ENCODE measurements around the gene SUN2. TPM values are rescaled to one million over a fixed set of nuclear protein-coding genes. Genes with fewer than 3 reads are reported as not detected.

Gene SUN2
- total RNA-seq, 1 experiment from 2014 or later: 45.1 TPM

DNA sequence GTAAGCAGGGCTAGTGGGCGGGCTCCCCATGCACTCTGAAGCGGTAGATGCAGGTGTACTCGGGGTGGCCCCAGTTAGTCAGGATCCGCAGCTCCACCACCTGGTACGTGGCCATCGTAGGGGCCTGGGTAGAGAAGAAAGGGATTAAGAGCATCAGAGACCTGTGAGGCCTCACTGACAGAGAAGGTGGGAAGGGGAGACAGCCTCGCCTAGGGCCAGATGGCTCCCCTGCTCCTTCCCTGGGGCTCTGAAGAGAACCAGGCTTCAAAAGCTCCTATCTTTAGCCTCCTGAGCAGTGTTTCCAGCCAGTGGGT is 19.6 kb downstream of the SUN2 start:
- DNase-seq (ENCODE audit: low read depth, low spot score) (no peak), ATAC-seq (no peak)
- CTCF ChIA-PET: no interaction called here
- no peaks in the 10 kb centered on the region for H3K9me3 ChIP-seq (ENCODE audit: control insufficient read depth, insufficient read depth, low read depth, low read length)
- no peaks in the 10 kb centered on the region for H3K4me1 ChIP-seq (ENCODE audit: control insufficient read depth, insufficient read depth, low read length)
- no peaks in the 10 kb centered on the region for H3K27me3 ChIP-seq (ENCODE audit: control insufficient read depth, insufficient read depth, low read length)
- POLR2A ChIA-PET: no interaction called here
- intact Hi-C loops (cut with micrococcal nuclease; ENCODE audit: unreplicated experiment): no loop called here
- in situ Hi-C loops (cut with HindIII; ENCODE audit: low pct_unique_long_range_greater_than_20kb, low sequenced_read_pairs): no loop called here
- TF ChIP-seq TCF7L2 (IDR thresholded peaks at IDR 0.05; ENCODE audit: low read depth, low read length) (no peak), POLR2AphosphoS5 (IDR thresholded peaks at IDR 0.05; ENCODE audit: low read depth, low read length) (no peak), SIN3A (IDR thresholded peaks at IDR 0.05; ENCODE audit: borderline replicate concordance, insufficient read depth, low read depth, low read length) (no peak)
- TF ChIP-seq, protein P1, sequence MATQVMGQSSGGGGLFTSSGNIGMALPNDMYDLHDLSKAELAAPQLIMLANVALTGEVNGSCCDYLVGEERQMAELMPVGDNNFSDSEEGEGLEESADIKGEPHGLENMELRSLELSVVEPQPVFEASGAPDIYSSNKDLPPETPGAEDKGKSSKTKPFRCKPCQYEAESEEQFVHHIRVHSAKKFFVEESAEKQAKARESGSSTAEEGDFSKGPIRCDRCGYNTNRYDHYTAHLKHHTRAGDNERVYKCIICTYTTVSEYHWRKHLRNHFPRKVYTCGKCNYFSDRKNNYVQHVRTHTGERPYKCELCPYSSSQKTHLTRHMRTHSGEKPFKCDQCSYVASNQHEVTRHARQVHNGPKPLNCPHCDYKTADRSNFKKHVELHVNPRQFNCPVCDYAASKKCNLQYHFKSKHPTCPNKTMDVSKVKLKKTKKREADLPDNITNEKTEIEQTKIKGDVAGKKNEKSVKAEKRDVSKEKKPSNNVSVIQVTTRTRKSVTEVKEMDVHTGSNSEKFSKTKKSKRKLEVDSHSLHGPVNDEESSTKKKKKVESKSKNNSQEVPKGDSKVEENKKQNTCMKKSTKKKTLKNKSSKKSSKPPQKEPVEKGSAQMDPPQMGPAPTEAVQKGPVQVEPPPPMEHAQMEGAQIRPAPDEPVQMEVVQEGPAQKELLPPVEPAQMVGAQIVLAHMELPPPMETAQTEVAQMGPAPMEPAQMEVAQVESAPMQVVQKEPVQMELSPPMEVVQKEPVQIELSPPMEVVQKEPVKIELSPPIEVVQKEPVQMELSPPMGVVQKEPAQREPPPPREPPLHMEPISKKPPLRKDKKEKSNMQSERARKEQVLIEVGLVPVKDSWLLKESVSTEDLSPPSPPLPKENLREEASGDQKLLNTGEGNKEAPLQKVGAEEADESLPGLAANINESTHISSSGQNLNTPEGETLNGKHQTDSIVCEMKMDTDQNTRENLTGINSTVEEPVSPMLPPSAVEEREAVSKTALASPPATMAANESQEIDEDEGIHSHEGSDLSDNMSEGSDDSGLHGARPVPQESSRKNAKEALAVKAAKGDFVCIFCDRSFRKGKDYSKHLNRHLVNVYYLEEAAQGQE (IDR thresholded peaks at IDR 0.05; ENCODE audit: insufficient read depth in 1 of 2, low read depth in 2 of 2, low read length in 1 of 2): no peak
- TF ChIP-seq, protein P2, sequence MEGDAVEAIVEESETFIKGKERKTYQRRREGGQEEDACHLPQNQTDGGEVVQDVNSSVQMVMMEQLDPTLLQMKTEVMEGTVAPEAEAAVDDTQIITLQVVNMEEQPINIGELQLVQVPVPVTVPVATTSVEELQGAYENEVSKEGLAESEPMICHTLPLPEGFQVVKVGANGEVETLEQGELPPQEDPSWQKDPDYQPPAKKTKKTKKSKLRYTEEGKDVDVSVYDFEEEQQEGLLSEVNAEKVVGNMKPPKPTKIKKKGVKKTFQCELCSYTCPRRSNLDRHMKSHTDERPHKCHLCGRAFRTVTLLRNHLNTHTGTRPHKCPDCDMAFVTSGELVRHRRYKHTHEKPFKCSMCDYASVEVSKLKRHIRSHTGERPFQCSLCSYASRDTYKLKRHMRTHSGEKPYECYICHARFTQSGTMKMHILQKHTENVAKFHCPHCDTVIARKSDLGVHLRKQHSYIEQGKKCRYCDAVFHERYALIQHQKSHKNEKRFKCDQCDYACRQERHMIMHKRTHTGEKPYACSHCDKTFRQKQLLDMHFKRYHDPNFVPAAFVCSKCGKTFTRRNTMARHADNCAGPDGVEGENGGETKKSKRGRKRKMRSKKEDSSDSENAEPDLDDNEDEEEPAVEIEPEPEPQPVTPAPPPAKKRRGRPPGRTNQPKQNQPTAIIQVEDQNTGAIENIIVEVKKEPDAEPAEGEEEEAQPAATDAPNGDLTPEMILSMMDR (IDR thresholded peaks at IDR 0.05): no peak
- no peaks in the 10 kb centered on the region for H3K36me3 ChIP-seq (ENCODE audit: control insufficient read depth, insufficient read depth, low read length)
- BruUV-seq (replicated peaks): no TSS peak
- H3K4me3 ChIP-seq (ENCODE audit: low read depth in 2 of 2, low read length in 2 of 2): no peak overlapping the region
- no peak overlapping the region for H3K27ac ChIP-seq (ENCODE audit: low read length)

DNA sequence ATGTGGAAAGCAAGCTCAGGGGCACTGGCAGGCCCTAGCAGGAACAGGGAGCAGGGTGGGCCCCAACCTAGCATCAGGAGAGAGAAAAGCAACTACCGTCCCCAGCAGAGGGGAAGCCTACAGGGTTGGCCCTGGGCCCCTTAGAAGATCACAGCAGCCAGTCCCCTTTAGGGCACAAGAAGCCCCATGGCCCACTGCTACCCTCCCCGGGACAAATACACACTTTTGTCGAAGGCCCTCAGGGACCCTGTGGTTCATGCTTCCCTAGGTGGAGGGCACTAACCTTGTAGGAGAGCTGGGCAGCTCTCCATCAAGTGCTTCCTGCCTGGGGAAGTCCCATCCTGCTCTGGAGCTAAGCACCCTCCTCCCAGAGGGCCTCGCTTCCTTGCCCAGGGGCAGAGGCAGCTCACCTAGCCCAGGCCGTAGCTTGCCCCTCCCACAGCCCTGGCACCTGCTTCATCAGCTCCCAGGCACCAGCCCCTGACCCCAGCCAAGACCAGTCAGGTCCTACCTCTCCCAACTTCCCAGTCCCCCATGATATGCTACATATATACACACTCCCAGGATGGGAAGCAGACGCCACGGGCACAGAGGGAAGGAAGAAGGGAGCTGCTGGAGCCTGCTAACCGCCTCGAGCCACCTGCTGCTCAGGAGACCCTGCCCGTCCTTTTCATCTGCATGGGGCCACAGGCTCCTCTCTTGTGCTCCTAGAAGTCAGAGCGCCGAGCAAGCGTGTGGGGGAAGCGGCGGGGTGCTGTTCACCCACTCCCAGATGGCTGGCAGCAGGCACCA is 20.1 kb downstream of the SUN2 start:
- ChIA-PET POLR2A (no interaction called here), CTCF (interaction anchor here (0.7 kb wide), 1 partner anchor 11 kb away, joined by 9 read pairs; no protein-coding TSS in a partner anchor)
- ATAC-seq (no peak), DNase-seq (ENCODE audit: low read depth, low spot score) (no peak)
- Histone ChIP-seq H3K27me3 (ENCODE audit: control insufficient read depth, insufficient read depth, low read length) (no peaks in the 10 kb centered on the region), H3K27ac (ENCODE audit: low read length) (no peak overlapping the region), H3K4me3 (ENCODE audit: low read depth in 2 of 2, low read length in 2 of 2) (no peak overlapping the region), H3K4me1 (ENCODE audit: control insufficient read depth, insufficient read depth, low read length) (no peaks in the 10 kb centered on the region), H3K36me3 (ENCODE audit: control insufficient read depth, insufficient read depth, low read length) (no peaks in the 10 kb centered on the region), H3K9me3 (ENCODE audit: control insufficient read depth, insufficient read depth, low read depth, low read length) (no peaks in the 10 kb centered on the region)
- no TSS peak for BruUV-seq (replicated peaks)
- TF ChIP-seq POLR2AphosphoS5 (IDR thresholded peaks at IDR 0.05; ENCODE audit: low read depth, low read length): no peak
- TF ChIP-seq SIN3A (IDR thresholded peaks at IDR 0.05; ENCODE audit: borderline replicate concordance, insufficient read depth, low read depth, low read length): no peak
- TF ChIP-seq, protein P2 (IDR thresholded peaks at IDR 0.05): no peak
- TF ChIP-seq TCF7L2 (IDR thresholded peaks at IDR 0.05; ENCODE audit: low read depth, low read length): no peak
- TF ChIP-seq, protein P1 (IDR thresholded peaks at IDR 0.05; ENCODE audit: insufficient read depth in 1 of 2, low read depth in 2 of 2, low read length in 1 of 2): no peak
- intact Hi-C loops (cut with micrococcal nuclease; ENCODE audit: unreplicated experiment) (no loop called here), in situ Hi-C loops (cut with HindIII; ENCODE audit: low pct_unique_long_range_greater_than_20kb, low sequenced_read_pairs) (no loop called here)
